HepG2 (cell line): ENCODE results near the gene GLCE. TPM values are rescaled to one million over a fixed set of nuclear protein-coding genes. Genes with fewer than 3 reads are reported as not detected.

Experiments used
- ATAC-seq: fragments of 200-7000 bp; cut with Tn5 transposase; 3 replicates; pipeline ENCODE4 v1.9.1; 2020; ENCODE audit warnings: mild to moderate bottlenecking, moderate library complexity
- BruUV-seq: library from RNA; stranded (reverse); fragments of 400-500 nt; replicated peaks from 2 replicates; lab custom pipeline; 2021; lab: Mats Ljungman, UMichigan
- CTCF ChIA-PET: fragments of 300-600 bp; formaldehyde crosslinking; extraction: SDS; loops from one replicate; lab custom pipeline; 2021; ENCODE audit warnings: low total read pairs, inconsistent platforms, low intra/inter-chr PET ratio; lab: Yijun Ruan, JAX
- POLR2A ChIA-PET: fragments of 350-600 bp; sonication (Branson Sonifier 250); formaldehyde crosslinking; loops from one replicate; lab custom pipeline; 2020; ENCODE audit warnings: antibody characterized with exemption, inconsistent platforms; lab: Yijun Ruan, JAX
- DNase-seq: peaks from one replicate; pipeline ENCODE4 v3.0.0-alpha.2; 2015; ENCODE audit warnings: low spot score
- FAIRE-seq: peaks from 3 replicates; lab custom pipeline; 2011; peaks lifted over from hg19 to GRCh38; lab: Jason Lieb, UNC
- H2AFZ ChIP-seq: one replicate; pipeline ENCODE4 v1.6.1; 2011; ENCODE audit warnings: low read length, inconsistent platforms
- H3K27ac ChIP-seq: fragments of 300-600 bp; 3 replicates; pipeline ENCODE4 v1.8.0; 2011; ENCODE audit warnings: mixed run types, mild to moderate bottlenecking, mixed read lengths, low read length, inconsistent platforms; ENCODE audit not compliant: insufficient read depth; ENCODE audit errors: extremely low read length
- H3K27me3 ChIP-seq, 2 experiments: fragments of 200-600 bp in 1 of 2; 2 replicates in 1 of 2; 3 replicates in 1 of 2; pipeline versions ENCODE4 v1.6.0 to v1.8.0; 2011; ENCODE audit warnings: low read length in 2 of 2, mild to moderate bottlenecking in 2 of 2, moderate library complexity in 2 of 2, inconsistent platforms in 1 of 2; ENCODE audit not compliant: insufficient read depth in 2 of 2, control insufficient read depth in 1 of 2
- H3K36me3 ChIP-seq, 2 experiments: fragments of 200-600 bp in 1 of 2; replicated peaks in 1 of 2; 2 replicates in 1 of 2; 3 replicates in 1 of 2; pipeline versions ENCODE4 v1.5.1 to v1.8.0; 2011; ENCODE audit warnings: low read length in 2 of 2, inconsistent platforms in 1 of 2; ENCODE audit not compliant: insufficient read depth in 2 of 2, control insufficient read depth in 1 of 2
- H3K4me1 ChIP-seq: 2 replicates; pipeline ENCODE4 v1.5.1; 2012; ENCODE audit warnings: low read length, inconsistent platforms; ENCODE audit not compliant: insufficient read depth
- H3K4me2 ChIP-seq: 2 replicates; pipeline ENCODE4 v1.6.0; 2011; ENCODE audit warnings: low read depth, low read length, inconsistent platforms
- H3K4me3 ChIP-seq, 3 experiments: fragments of 200-600 bp in 1 of 3; sonication (generic), shearing (Covaris generic) in 1 of 3; replicated peaks in 1 of 3; 2 replicates each; pipeline ENCODE4 v1.5.1; 2011 to 2016; ENCODE audit warnings: low read length in 3 of 3, inconsistent platforms in 2 of 3, low read depth in 2 of 3, mild to moderate bottlenecking in 2 of 3, control low read depth in 1 of 3, mixed read lengths in 1 of 3; ENCODE audit not compliant: insufficient read depth in 1 of 3
- H3K79me2 ChIP-seq: one replicate; pipeline ENCODE4 v1.6.1; 2011; ENCODE audit warnings: low read length, inconsistent platforms; ENCODE audit not compliant: insufficient read depth
- H3K9ac ChIP-seq: 2 replicates; pipeline ENCODE4 v1.6.0; 2011; ENCODE audit warnings: mild to moderate bottlenecking, low read depth, low read length, inconsistent platforms; ENCODE audit not compliant: insufficient read depth
- H3K9me3 ChIP-seq: 2 replicates; pipeline ENCODE4 v1.5.1; 2012; ENCODE audit warnings: mild to moderate bottlenecking, low read length
- H4K20me1 ChIP-seq: 2 replicates; pipeline ENCODE4 v1.6.0; 2011; ENCODE audit warnings: inconsistent platforms, mild to moderate bottlenecking, low read length, moderate library complexity; ENCODE audit not compliant: insufficient read depth
- CBFB ChIP-seq: sonication (generic); formaldehyde crosslinking; IDR thresholded peaks from 2 replicates; pipeline ENCODE4 v1.4.0; 2020; ENCODE audit warnings: missing genetic modification reagents
- KAT2B ChIP-seq: fragments of 150-350 bp; IDR thresholded peaks from 2 replicates; pipeline ENCODE4 v1.6.1; 2014; ENCODE audit warnings: low read depth, low read length, borderline replicate concordance
- KLF11 ChIP-seq: IDR thresholded peaks from 2 replicates; pipeline ENCODE4 v1.6.1; 2016; ENCODE audit warnings: missing compliant biosample characterization
- KLF9 ChIP-seq: IDR thresholded peaks from 2 replicates; pipeline ENCODE4 v1.6.1; 2016; ENCODE audit warnings: low read depth
- MAZ ChIP-seq, 2 experiments: sonication (generic) in 1 of 2; formaldehyde crosslinking in 1 of 2; IDR thresholded peaks; 2 replicates each; pipeline versions ENCODE4 v1.5.0 to v1.6.1; 2012 to 2020; ENCODE audit warnings: low read depth in 2 of 2, mild to moderate bottlenecking in 2 of 2, borderline replicate concordance in 1 of 2, improper control_type of control experiment in 1 of 2, low read length in 1 of 2, missing genetic modification reagents in 1 of 2, moderate library complexity in 1 of 2
- MBNL3 ChIP-seq: fragments of 250-450 bp; sonication (Bioruptor Pico); conservative IDR thresholded peaks from 2 replicates; pipeline ENCODE4 v1.8.0; 2022; ENCODE audit warnings: mild to moderate bottlenecking, inconsistent platforms
- NRL ChIP-seq: sonication (generic); formaldehyde crosslinking; IDR thresholded peaks from 2 replicates; pipeline ENCODE4 v1.5.0; 2020; ENCODE audit warnings: missing genetic modification reagents, mild to moderate bottlenecking, moderate library complexity, borderline replicate concordance
- SRY ChIP-seq: sonication (generic); formaldehyde crosslinking; IDR thresholded peaks from 2 replicates; pipeline ENCODE4 v1.8.0; 2022; ENCODE audit warnings: mild to moderate bottlenecking, missing genetic modification reagents
- ZBTB2 ChIP-seq: sonication (generic); formaldehyde crosslinking; IDR thresholded peaks from 2 replicates; pipeline ENCODE4 v1.8.0; 2022; ENCODE audit warnings: low read depth, missing genetic modification reagents
- ZNF207 ChIP-seq: fragments of 450-650 bp; IDR thresholded peaks from 2 replicates; pipeline ENCODE4 v1.6.1; 2016; ENCODE audit warnings: antibody characterized with exemption, borderline replicate concordance
- ZNF225 ChIP-seq: sonication (generic); formaldehyde crosslinking; IDR thresholded peaks from 2 replicates; pipeline ENCODE4 v1.4.0; 2020; ENCODE audit warnings: mild to moderate bottlenecking, missing genetic modification reagents
- ZNF772 ChIP-seq: sonication (generic); formaldehyde crosslinking; IDR thresholded peaks from 2 replicates; pipeline ENCODE4 v1.5.0; 2020; ENCODE audit warnings: mild to moderate bottlenecking, missing genetic modification reagents
- ZNF841 ChIP-seq: sonication (generic); formaldehyde crosslinking; IDR thresholded peaks from 2 replicates; pipeline ENCODE4 v1.8.1; 2023; ENCODE audit warnings: missing genetic modification reagents, borderline replicate concordance
- in situ Hi-C: cut with HindIII; loops from 2 replicates; pipeline ENCODE4 v1.10.0; 2017; ENCODE audit warnings: low pct_unique_long_range_greater_than_20kb; ENCODE audit not compliant: extremely low pct_ligation_motif_present
- intact Hi-C: fragments of 100-400 bp; cut with micrococcal nuclease; formaldehyde crosslinking; loops from one replicate; pipeline ENCODE4 v1.10.0; 2022; ENCODE audit not compliant: unreplicated experiment
- polyA plus RNA-seq, 8 experiments: library from polyadenylated mRNA; depleted of rRNA in 3 of 8; stranded (reverse) in 7 of 8; unstranded in 1 of 8; fragments of >200 nt; fragmentation: Illumina TruSeq in 4 of 8; extraction: Trizol in 4 of 8; gene quantifications; 2 replicates each; pipeline versions ENCODE4 v1.2.1 to v1.2.3, GENCODE V29; 2011 to 2016; ENCODE audit warnings: low read depth in 4 of 8, missing spikeins in 1 of 8, mixed read lengths in 1 of 8; ENCODE audit not compliant: insufficient read depth in 1 of 8
- total RNA-seq, 5 experiments: library from RNA; depleted of rRNA; stranded (reverse); fragments of >200 nt; fragmentation: Illumina TruSeq; extraction: Trizol; gene quantifications; 2 replicates each; pipeline ENCODE4 v1.2.3, GENCODE V29; 2016; ENCODE audit warnings: low read depth in 1 of 5
- TF ChIP-seq, protein P1 (sequence below): sonication (generic); formaldehyde crosslinking; IDR thresholded peaks from 2 replicates; pipeline ENCODE4 v1.4.0; 2020; ENCODE audit warnings: mild to moderate bottlenecking, missing genetic modification reagents
- TF ChIP-seq, protein P2 (sequence below): sonication (generic); formaldehyde crosslinking; conservative IDR thresholded peaks from 2 replicates; pipeline ENCODE4 v1.4.0; 2020; ENCODE audit warnings: missing genetic modification reagents

Gene GLCE
- total and polyA plus RNA-seq, 2 of the 13 experiments (the other 11 are each of a cell fraction or from before 2014, with no cell fraction given) = 12.9 to 23.4 TPM

- TF ChIP-seq ZNF841 (CRISPR knock-in tag) = no peak
- no peak for TF ChIP-seq ZNF772
- TF ChIP-seq KLF11 = no peak
- no peak for TF ChIP-seq ZNF225 (CRISPR knock-in tag)
- TF ChIP-seq, protein P1, sequence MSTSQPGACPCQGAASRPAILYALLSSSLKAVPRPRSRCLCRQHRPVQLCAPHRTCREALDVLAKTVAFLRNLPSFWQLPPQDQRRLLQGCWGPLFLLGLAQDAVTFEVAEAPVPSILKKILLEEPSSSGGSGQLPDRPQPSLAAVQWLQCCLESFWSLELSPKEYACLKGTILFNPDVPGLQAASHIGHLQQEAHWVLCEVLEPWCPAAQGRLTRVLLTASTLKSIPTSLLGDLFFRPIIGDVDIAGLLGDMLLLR (CRISPR knock-in tag) = no peak
- TF ChIP-seq CBFB = no peak
- TF ChIP-seq MAZ (IDR thresholded peaks at IDR 0.05; ENCODE audit: borderline replicate concordance, low read depth, low read length) = no peak
- no peak for TF ChIP-seq MAZ (CRISPR knock-in tag; IDR thresholded peaks at IDR 0.05; ENCODE audit: low read depth)
- no peak for TF ChIP-seq KLF9 (CRISPR knock-in tag)
- no peak for TF ChIP-seq SRY (CRISPR knock-in tag)
- TF ChIP-seq ZBTB2 (CRISPR knock-in tag) = no peak
- TF ChIP-seq, protein P2, sequence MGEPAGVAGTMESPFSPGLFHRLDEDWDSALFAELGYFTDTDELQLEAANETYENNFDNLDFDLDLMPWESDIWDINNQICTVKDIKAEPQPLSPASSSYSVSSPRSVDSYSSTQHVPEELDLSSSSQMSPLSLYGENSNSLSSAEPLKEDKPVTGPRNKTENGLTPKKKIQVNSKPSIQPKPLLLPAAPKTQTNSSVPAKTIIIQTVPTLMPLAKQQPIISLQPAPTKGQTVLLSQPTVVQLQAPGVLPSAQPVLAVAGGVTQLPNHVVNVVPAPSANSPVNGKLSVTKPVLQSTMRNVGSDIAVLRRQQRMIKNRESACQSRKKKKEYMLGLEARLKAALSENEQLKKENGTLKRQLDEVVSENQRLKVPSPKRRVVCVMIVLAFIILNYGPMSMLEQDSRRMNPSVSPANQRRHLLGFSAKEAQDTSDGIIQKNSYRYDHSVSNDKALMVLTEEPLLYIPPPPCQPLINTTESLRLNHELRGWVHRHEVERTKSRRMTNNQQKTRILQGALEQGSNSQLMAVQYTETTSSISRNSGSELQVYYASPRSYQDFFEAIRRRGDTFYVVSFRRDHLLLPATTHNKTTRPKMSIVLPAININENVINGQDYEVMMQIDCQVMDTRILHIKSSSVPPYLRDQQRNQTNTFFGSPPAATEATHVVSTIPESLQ (CRISPR knock-in tag) = no peak
- TF ChIP-seq KAT2B = no peak
- no peak for TF ChIP-seq ZNF207
- TF ChIP-seq NRL = no peak
- no peak for TF ChIP-seq MBNL3 (CRISPR knock-in tag)
- intact Hi-C loops = no loop called here
- no TSS peak for BruUV-seq
- ChIA-PET POLR2A (no interaction called here), CTCF (no interaction called here)
- in situ Hi-C loops = no loop called here
- H3K4me3 ChIP-seq = no peak overlapping the region
- no peaks in the 10 kb centered on the region for H3K79me2 ChIP-seq
- no peak overlapping the region for H3K9ac ChIP-seq
- H3K36me3 ChIP-seq = no peaks in the 10 kb centered on the region
- H3K27ac ChIP-seq = no peak overlapping the region
- no peak overlapping the region for H2AFZ ChIP-seq
- H3K27me3 ChIP-seq = no peaks in the 10 kb centered on the region
- peaks cover 20% of the 10 kb centered on the region for H3K4me1 ChIP-seq
- no peak for DNase-seq
- H3K9me3 ChIP-seq = no peaks in the 10 kb centered on the region; the same call in 1 of the 2 replicates
- H3K4me2 ChIP-seq = no peak overlapping the region
- ATAC-seq = no peak
- no peaks in the 10 kb centered on the region for H4K20me1 ChIP-seq
- FAIRE-seq = no peak
These were observed 56.9 kb downstream of the GLCE start for GRCh38 chr15:69217381-69217780.
